ENCODE results near the gene MAGIX.

- TF ChIP-seq ZNF274 (IDR thresholded peaks at IDR 0.05; ENCODE audit: low read depth, low read length) (no peak), YY1 (IDR thresholded peaks at IDR 0.05; ENCODE audit: insufficient read depth, insufficient read length) (no peak)
Observed at GRCh38 chrX:49157194-49157593, 5.4 kb upstream of the MAGIX start.
